ENCODE results near the gene VEGFA. TPM values are rescaled to one million over a fixed set of nuclear protein-coding genes. Genes with fewer than 3 reads are reported as not detected.

Gene VEGFA
- total and polyA plus RNA-seq, 9 donors = 19.2 to 123 (median 44.7) TPM

- DNase-seq = peak in 3 of 5 donors; percentile 15 to 45 (median 37)
- no peak overlapping the region for H3K27ac ChIP-seq
- H3K27me3 ChIP-seq = no peaks in the 10 kb centered on the region
- H3K4me3 ChIP-seq = peak overlapping the region; percentile 78
- intact Hi-C loops (cut with DNase I) = loop anchor here in 2 of 4 donors (5.0 kb wide), 1 partner anchor 106 kb away; no protein-coding TSS in a partner anchor
- WGBS, 3 donors = 52 to 69% (median 58%) methylated on average over 12 of the region's 12 CpGs
- H3K9me3 ChIP-seq = no peaks in the 10 kb centered on the region
- H3K36me3 ChIP-seq = no peaks in the 10 kb centered on the region
- TF ChIP-seq CTCF (IDR thresholded peaks at IDR 0.05) (peak in 1 of 3 donors; percentile 5), POLR2A (IDR thresholded peaks at IDR 0.05) (no peak)
- peaks cover 18% of the 10 kb centered on the region for H3K4me1 ChIP-seq (ENCODE audit: insufficient read depth)
Measured at GRCh38 chr6:43773050-43773979, 3.3 kb downstream of the VEGFA start.

- H3K27me3 ChIP-seq = no peaks in the 10 kb centered on the region
- H3K4me1 ChIP-seq (ENCODE audit: insufficient read depth) = peaks cover 13% of the 10 kb centered on the region
- H3K4me3 ChIP-seq = peak overlapping the region; percentile 78
- H3K27ac ChIP-seq = no peak overlapping the region
- no peaks in the 10 kb centered on the region for H3K36me3 ChIP-seq
- intact Hi-C loops (cut with DNase I) = loop anchor here in 2 of 4 donors (5.0 kb wide), 1 partner anchor 107 kb away; no protein-coding TSS in a partner anchor
- H3K9me3 ChIP-seq = no peaks in the 10 kb centered on the region
- no peak for TF ChIP-seq POLR2A (IDR thresholded peaks at IDR 0.05)
- no peak for TF ChIP-seq CTCF (IDR thresholded peaks at IDR 0.05)
- TF ChIP-seq EP300 (IDR thresholded peaks at IDR 0.05) = no peak
- peak in 1 of 5 donors; percentile 25 for DNase-seq
- 63 to 70% (median 65%) methylated on average over 12 of the region's 12 CpGs for WGBS, 3 donors
Measured at GRCh38 chr6:43773980-43774775, 4.2 kb downstream of the VEGFA start.

GRCh38 chr6:43774776-43775534 lies 4.9 kb downstream of the VEGFA start:
- no peaks in the 10 kb centered on the region for H3K27me3 ChIP-seq
- no peaks in the 10 kb centered on the region for H3K36me3 ChIP-seq
- peaks cover 11% of the 10 kb centered on the region for H3K4me1 ChIP-seq (ENCODE audit: insufficient read depth)
- WGBS, 3 donors = 27 to 35% (median 30%) methylated on average over 17 of the region's 17 CpGs
- peak; percentile 57 to 81 (median 71) for DNase-seq
- intact Hi-C loops (cut with DNase I) = loop anchor here in 2 of 4 donors (5.0 kb wide), 1 partner anchor 108 kb away; no protein-coding TSS in a partner anchor
- peak overlapping the region in 1 of 2 donors; percentile 25 for H3K27ac ChIP-seq
- no peak for TF ChIP-seq POLR2A (IDR thresholded peaks at IDR 0.05)
- TF ChIP-seq CTCF (IDR thresholded peaks at IDR 0.05) = peak; percentile 76 to 83 (median 79)
- no peak for TF ChIP-seq EP300 (IDR thresholded peaks at IDR 0.05)
- H3K9me3 ChIP-seq = no peaks in the 10 kb centered on the region
- H3K4me3 ChIP-seq = peak overlapping the region; percentile 9

GRCh38 chr6:43775535-43775885 lies 5.5 kb downstream of the VEGFA start:
- no peaks in the 10 kb centered on the region for H3K36me3 ChIP-seq
- H3K27me3 ChIP-seq = no peaks in the 10 kb centered on the region
- peak in 1 of 5 donors; percentile 1 for DNase-seq
- intact Hi-C loops (cut with DNase I) = no loop called here
- H3K4me1 ChIP-seq (ENCODE audit: insufficient read depth) = peaks cover 11% of the 10 kb centered on the region
- H3K9me3 ChIP-seq = no peaks in the 10 kb centered on the region
- no peak overlapping the region for H3K4me3 ChIP-seq
- no peak for TF ChIP-seq CTCF (IDR thresholded peaks at IDR 0.05)
- no peak for TF ChIP-seq POLR2A (IDR thresholded peaks at IDR 0.05)
- TF ChIP-seq EP300 (IDR thresholded peaks at IDR 0.05) = no peak
- peak overlapping the region in 1 of 2 donors; percentile 25 for H3K27ac ChIP-seq
- WGBS, 3 donors = 60 to 62% (median 61%) methylated on average over 4 of the region's 4 CpGs
